HAP-1 (cell line): ENCODE measurements around the gene RHOC.

Experiments
- DNase-seq, 2 experiments: peaks; one replicate each; pipeline ENCODE4 v3.0.0-alpha.2; 2016 to 2020; ENCODE audit warnings: low spot score in 2 of 2
- H3K27me3 ChIP-seq: fragments of 250-450 bp; sonication (Bioruptor Pico); 2 replicates; pipeline ENCODE4 v1.5.1; 2020; ENCODE audit warnings: low read depth, mild to moderate bottlenecking, moderate library complexity
- H3K36me3 ChIP-seq: fragments of 250-450 bp; sonication (Bioruptor Pico); replicated peaks from 2 replicates; pipeline ENCODE4 v1.5.1; 2020; ENCODE audit warnings: mild to moderate bottlenecking
- H3K4me1 ChIP-seq: fragments of 250-450 bp; sonication (Bioruptor Pico); 2 replicates; pipeline ENCODE4 v1.5.1; 2020; ENCODE audit warnings: mild to moderate bottlenecking
- H3K4me3 ChIP-seq: fragments of 250-450 bp; sonication (Bioruptor Pico); 2 replicates; pipeline ENCODE4 v1.5.1; 2020; ENCODE audit warnings: mild to moderate bottlenecking, moderate library complexity
- H3K9me3 ChIP-seq: fragments of 250-450 bp; sonication (Bioruptor Pico); 2 replicates; pipeline ENCODE4 v1.5.1; 2020; ENCODE audit warnings: mild to moderate bottlenecking, moderate library complexity
- in situ Hi-C: fragments of 300-500 bp; cut with MboI; formaldehyde crosslinking; loops from 3 replicates; pipeline ENCODE4 v1.14.3; 2020; ENCODE audit warnings: low sequenced_read_pairs, inconsistent platforms, mixed read lengths

RHOC gene

GRCh38 chr1:112674440-112674985, 32.4 kb downstream of the RHOC start, which contains the start of gene MOV10:
MOV10 (plus strand) TSS chr1:112674659; CDS start chr1:112674913, 254 bp downstream.
- in situ Hi-C loops: no loop called here
- Histone ChIP-seq H3K9me3 (no peaks in the 10 kb centered on the region), H3K36me3 (peaks cover 33% of the 10 kb centered on the region), H3K4me3 (peak within 1 kb of the TSS; percentile 67), H3K27me3 (no peaks in the 10 kb centered on the region), H3K4me1 (peaks cover 57% of the 10 kb centered on the region)
- DNase-seq: peak; percentile 87 to 89

DNA sequence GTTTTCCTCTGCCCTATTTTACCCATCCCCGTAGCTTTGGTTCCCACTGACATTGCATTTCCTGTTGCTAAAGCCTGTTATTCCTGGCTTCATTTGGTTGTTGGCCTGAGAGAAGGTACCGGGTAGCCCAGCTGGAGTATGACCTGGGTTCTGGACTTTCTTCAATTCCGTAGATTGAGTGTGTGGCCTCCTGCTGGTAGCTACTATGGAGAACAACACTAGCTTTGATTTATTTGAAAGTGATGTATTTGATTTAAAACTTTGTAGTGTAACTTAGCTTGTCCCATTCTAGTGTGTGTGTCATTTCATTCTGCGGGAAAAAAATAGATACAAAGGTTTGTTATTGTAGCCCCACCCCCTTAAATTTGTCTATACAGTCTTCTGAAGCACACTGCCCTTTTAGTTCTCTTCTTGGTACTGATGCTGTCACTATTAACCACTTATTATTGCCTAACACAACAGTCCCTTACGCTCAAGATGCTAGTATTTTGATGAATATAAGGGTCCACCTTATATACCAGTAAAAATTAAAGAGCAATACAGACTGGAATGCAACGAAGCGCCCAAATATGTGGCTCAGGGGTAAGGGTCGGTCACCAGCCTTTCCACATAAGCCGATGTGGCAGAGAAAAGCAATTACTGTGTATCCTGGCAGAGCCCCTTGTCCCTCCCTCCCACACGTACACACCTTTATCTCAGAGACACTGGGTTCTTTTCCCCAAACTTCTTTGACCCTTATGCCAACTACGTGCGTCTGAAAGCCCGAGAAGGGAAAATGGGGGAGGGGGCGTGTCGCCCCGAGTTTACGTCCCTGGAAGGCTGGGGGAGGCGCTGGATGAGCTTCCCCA, 33.1 kb downstream of the RHOC start:
- DNase-seq: peak; percentile 35 to 37
- in situ Hi-C loops: no loop called here
- peaks cover 40% of the 10 kb centered on the region for H3K36me3 ChIP-seq
- no peaks in the 10 kb centered on the region for H3K9me3 ChIP-seq
- peaks cover 57% of the 10 kb centered on the region for H3K4me1 ChIP-seq
- no peaks in the 10 kb centered on the region for H3K27me3 ChIP-seq
- peak overlapping the region; percentile 67 for H3K4me3 ChIP-seq

GRCh38 chr1:112672842-112673241, 34.1 kb downstream of the RHOC start:
- H3K9me3 ChIP-seq: no peaks in the 10 kb centered on the region
- in situ Hi-C loops: no loop called here
- no peak overlapping the region for H3K4me3 ChIP-seq
- H3K27me3 ChIP-seq: no peaks in the 10 kb centered on the region
- H3K4me1 ChIP-seq: peaks cover 52% of the 10 kb centered on the region
- peaks cover 40% of the 10 kb centered on the region for H3K36me3 ChIP-seq
- DNase-seq: no peak

DNA sequence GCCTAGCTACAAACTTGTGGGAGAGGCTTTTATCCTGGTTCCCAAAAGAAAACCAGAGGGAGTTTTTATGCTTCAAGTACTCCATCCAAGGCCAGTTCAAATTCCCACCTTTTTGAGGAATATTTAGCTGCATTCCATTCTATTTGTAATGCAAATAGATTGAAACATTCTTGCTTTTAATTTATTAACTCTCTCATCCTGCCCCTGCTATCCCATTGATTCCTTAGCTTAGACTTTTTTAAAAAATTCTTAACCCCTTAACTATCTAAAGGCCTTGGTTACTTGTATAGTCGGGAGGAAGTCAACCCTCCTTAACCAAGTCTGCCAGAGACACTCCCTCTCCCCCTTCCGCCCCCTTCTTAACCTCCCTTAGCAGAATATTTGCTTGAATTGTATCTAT, 34.9 kb downstream of the RHOC start:
- in situ Hi-C loops: no loop called here
- H3K36me3 ChIP-seq: peaks cover 43% of the 10 kb centered on the region
- no peaks in the 10 kb centered on the region for H3K9me3 ChIP-seq
- H3K27me3 ChIP-seq: no peaks in the 10 kb centered on the region
- peaks cover 48% of the 10 kb centered on the region for H3K4me1 ChIP-seq
- DNase-seq: peak; percentile 37 to 90
- no peak overlapping the region for H3K4me3 ChIP-seq

- Histone ChIP-seq H3K4me3 (no peak overlapping the region), H3K36me3 (peaks cover 62% of the 10 kb centered on the region), H3K9me3 (no peaks in the 10 kb centered on the region), H3K27me3 (no peaks in the 10 kb centered on the region), H3K4me1 (peaks cover 13% of the 10 kb centered on the region)
- DNase-seq: no peak
- in situ Hi-C loops: no loop called here
Measured at GRCh38 chr1:112666946-112667345, 40.0 kb downstream of the RHOC start.

DNA sequence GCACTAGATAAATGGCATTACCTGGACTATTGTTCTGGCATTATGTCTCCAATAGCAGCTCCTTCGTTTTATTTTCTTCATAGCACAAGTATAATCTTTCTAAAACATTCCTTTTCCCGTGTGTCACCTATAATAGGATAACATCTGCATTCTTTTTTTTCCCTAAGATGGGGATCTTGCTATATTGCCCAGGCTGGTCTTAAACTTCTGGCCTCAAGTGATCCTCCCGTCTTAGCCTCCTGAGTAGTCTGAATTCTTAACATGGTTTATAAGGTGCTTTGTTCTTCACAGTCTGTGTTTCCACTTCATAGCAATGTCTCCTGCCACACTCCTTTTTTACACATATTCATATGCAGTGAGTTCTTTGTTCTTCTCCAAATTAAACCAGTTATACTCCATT, 41.1 kb downstream of the RHOC start:
- H3K27me3 ChIP-seq: no peaks in the 10 kb centered on the region
- DNase-seq: no peak
- no peak overlapping the region for H3K4me3 ChIP-seq
- H3K4me1 ChIP-seq: peaks cover 2% of the 10 kb centered on the region
- H3K36me3 ChIP-seq: peaks cover 65% of the 10 kb centered on the region
- in situ Hi-C loops: no loop called here
- H3K9me3 ChIP-seq: no peaks in the 10 kb centered on the region

DNA sequence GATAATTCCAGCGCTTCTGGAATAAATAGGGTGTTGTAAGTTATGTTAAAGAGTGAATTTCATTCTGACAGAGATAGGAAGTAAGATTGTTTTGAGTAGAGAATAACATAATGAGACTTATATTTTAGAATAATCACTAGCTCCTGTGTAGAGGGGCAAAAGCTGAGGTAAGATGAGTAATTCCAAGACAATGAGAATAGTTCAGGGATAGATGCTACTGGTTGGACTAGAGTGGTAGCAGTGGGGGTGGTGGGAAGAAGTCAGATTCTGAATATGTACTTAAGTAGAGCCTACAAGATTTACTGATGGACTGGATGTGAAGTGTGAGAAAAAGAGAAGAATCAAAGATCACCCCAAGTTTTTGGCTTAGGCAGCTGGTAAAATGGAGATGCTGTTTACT, 55.7 kb downstream of the RHOC start:
- in situ Hi-C loops: no loop called here
- no peaks in the 10 kb centered on the region for H3K9me3 ChIP-seq
- H3K4me3 ChIP-seq: no peak overlapping the region
- no peaks in the 10 kb centered on the region for H3K27me3 ChIP-seq
- H3K4me1 ChIP-seq: no peaks in the 10 kb centered on the region
- no peak for DNase-seq
- H3K36me3 ChIP-seq: peaks cover 63% of the 10 kb centered on the region
